ENCODE measurements around the gene SLC2A4RG. TPM values are rescaled to one million over a fixed set of nuclear protein-coding genes. Genes with fewer than 3 reads are reported as not detected.

SLC2A4RG gene
- total RNA-seq, 1 experiment from 2014 or later = 121 TPM

DNA sequence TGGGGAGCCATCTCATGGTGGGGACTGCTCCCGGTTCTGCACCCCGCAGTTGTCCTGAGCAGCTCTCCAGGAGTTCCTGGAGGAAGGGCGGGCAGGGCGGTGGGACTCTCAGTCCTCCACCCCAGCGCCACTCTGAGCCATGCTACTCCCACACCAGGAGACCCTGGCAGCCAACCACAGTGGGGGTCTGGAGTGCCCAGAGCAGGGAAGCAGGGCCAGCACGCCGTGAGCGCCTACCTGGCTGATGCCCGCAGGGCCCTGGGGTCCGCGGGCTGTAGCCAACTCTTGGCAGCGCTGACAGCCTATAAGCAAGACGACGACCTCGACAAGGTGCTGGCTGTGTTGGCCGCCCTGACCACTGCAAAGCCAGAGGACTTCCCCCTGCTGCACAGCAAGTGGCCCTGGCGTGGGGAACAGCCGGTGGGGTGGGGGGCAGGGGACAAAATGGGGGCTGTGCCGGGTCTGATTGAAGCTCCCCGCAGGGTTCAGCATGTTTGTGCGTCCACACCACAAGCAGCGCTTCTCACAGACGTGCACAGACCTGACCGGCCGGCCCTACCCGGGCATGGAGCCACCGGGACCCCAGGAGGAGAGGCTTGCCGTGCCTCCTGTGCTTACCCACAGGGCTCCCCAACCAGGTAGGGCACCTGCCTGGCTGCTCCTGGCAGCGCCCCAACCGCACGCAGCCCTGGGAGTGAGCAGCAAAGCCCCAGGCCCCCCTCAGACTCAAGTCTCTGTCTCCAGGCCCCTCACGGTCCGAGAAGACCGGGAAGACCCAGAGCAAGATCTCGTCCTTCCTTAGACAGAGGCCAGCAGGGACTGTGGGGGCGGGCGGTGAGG is 44.8 kb upstream of the SLC2A4RG start:
- TF ChIP-seq, protein P1, sequence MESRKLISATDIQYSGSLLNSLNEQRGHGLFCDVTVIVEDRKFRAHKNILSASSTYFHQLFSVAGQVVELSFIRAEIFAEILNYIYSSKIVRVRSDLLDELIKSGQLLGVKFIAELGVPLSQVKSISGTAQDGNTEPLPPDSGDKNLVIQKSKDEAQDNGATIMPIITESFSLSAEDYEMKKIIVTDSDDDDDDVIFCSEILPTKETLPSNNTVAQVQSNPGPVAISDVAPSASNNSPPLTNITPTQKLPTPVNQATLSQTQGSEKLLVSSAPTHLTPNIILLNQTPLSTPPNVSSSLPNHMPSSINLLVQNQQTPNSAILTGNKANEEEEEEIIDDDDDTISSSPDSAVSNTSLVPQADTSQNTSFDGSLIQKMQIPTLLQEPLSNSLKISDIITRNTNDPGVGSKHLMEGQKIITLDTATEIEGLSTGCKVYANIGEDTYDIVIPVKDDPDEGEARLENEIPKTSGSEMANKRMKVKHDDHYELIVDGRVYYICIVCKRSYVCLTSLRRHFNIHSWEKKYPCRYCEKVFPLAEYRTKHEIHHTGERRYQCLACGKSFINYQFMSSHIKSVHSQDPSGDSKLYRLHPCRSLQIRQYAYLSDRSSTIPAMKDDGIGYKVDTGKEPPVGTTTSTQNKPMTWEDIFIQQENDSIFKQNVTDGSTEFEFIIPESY (IDR thresholded peaks at IDR 0.05; ENCODE audit: extremely low read depth, insufficient replicate concordance, low read length) = no peak
- TF ChIP-seq FOSL1 (IDR thresholded peaks at IDR 0.05; ENCODE audit: low read depth) (no peak), EZH2 (IDR thresholded peaks at IDR 0.05) (no peak), ZNF274 (IDR thresholded peaks at IDR 0.05; ENCODE audit: low read depth, low read length) (no peak), SP1 (IDR thresholded peaks at IDR 0.05; ENCODE audit: low read depth) (no peak), ATF3 (IDR thresholded peaks at IDR 0.05) (no peak), CBX3 (IDR thresholded peaks at IDR 0.05; ENCODE audit: low read depth) (no peak), EGR1 (IDR thresholded peaks at IDR 0.05; ENCODE audit: low read depth) (no peak), SRF (IDR thresholded peaks at IDR 0.05; ENCODE audit: low read depth) (no peak), YY1 (IDR thresholded peaks at IDR 0.05; ENCODE audit: extremely low read depth, insufficient replicate concordance, low read depth, low read length) (no peak), EZH2phosphoT487 (IDR thresholded peaks at IDR 0.05; ENCODE audit: borderline replicate concordance) (no peak), RAD21 (IDR thresholded peaks at IDR 0.05; ENCODE audit: low read depth) (no peak), REST (IDR thresholded peaks at IDR 0.05; ENCODE audit: low read depth) (no peak), TCF7L2 (IDR thresholded peaks at IDR 0.05; ENCODE audit: borderline replicate concordance, extremely low read depth, insufficient read depth, insufficient read length) (no peak), SIN3A (IDR thresholded peaks at IDR 0.05; ENCODE audit: low read depth) (no peak), ZFX (IDR thresholded peaks at IDR 0.05) (no peak), POLR2AphosphoS5 (IDR thresholded peaks at IDR 0.05; ENCODE audit: low read depth, low read length) (no peak), CEBPB (IDR thresholded peaks at IDR 0.05; ENCODE audit: low read depth) (no peak)
- TF ChIP-seq, protein P2, sequence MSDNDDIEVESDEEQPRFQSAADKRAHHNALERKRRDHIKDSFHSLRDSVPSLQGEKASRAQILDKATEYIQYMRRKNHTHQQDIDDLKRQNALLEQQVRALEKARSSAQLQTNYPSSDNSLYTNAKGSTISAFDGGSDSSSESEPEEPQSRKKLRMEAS (IDR thresholded peaks at IDR 0.05) = no peak
- Histone ChIP-seq H3K4me2 (ENCODE audit: low read length) (no peak overlapping the region), H3K27ac (ENCODE audit: low read depth, low read length) (peak overlapping the region; percentile 91; the same call in 1 of the 2 replicates), H3K4me1 (ENCODE audit: control insufficient read depth in 1 of 2, insufficient read depth in 2 of 2, low read length in 2 of 2) (peaks cover 43 to 65% of the 10 kb centered on the region in 2 experiments), H3K27me3 (ENCODE audit: insufficient read depth, low read length) (no peaks in the 10 kb centered on the region), H2AFZ (ENCODE audit: low read depth, low read length, poor library complexity, severe bottlenecking) (no peak overlapping the region), H3K79me2 (ENCODE audit: insufficient read depth, low read length) (peaks cover 10% of the 10 kb centered on the region; the same call in 1 of the 2 replicates), H3K9me2 (ENCODE audit: insufficient read depth) (no peaks in the 10 kb centered on the region), H3K36me3 (ENCODE audit: control insufficient read depth in 1 of 2, insufficient read depth in 2 of 2, low read length in 2 of 2) (peaks cover 0 to 8% of the 10 kb centered on the region in 2 experiments; a peak in 1 of 4 replicates), H4K20me1 (ENCODE audit: insufficient read depth) (no peaks in the 10 kb centered on the region), H3K4me3 (replicated peaks in 1 of 2; ENCODE audit: low read depth in 1 of 2, low read length in 2 of 2) (no peak overlapping the region), H3K9me3 (ENCODE audit: control insufficient read depth in 1 of 2, insufficient read depth in 1 of 2, low read depth in 1 of 2, low read length in 2 of 2) (no peaks in the 10 kb centered on the region), H3K9ac (ENCODE audit: low read length) (no peak overlapping the region)
- no peak for DNase-seq (ENCODE audit: low read depth, low spot score)
- ChIA-PET CTCF (no interaction called here), RAD21 (ENCODE audit: low non-redundant PET in 1 of 2, low total read pairs in 2 of 2, uncharacterized antibody in 2 of 2, unreplicated experiment in 2 of 2) (no interaction called here), POLR2A (no interaction called here)
- no TSS peak for BruUV-seq (replicated peaks)
- ATAC-seq = no peak
- intact Hi-C loops (cut with micrococcal nuclease) = loop anchor here (5.0 kb wide), 3 partner anchors 113 to 262 kb away; partner anchors contain the start of genes PTK6 and UCKL1

Data from HCT116 (cell line).